SH-SY5Y (cell line): ENCODE measurements around the gene TNFRSF11A.

Source experiments
- GATA2 ChIP-seq: IDR thresholded peaks from 2 replicates; pipeline ENCODE4 v1.6.1; 2011; ENCODE audit warnings: mild to moderate bottlenecking, low read depth, low read length
- GATA3 ChIP-seq: IDR thresholded peaks from 2 replicates; pipeline ENCODE4 v1.6.1; 2011; ENCODE audit warnings: low read depth, mild to moderate bottlenecking, low read length, moderate library complexity

DNA sequence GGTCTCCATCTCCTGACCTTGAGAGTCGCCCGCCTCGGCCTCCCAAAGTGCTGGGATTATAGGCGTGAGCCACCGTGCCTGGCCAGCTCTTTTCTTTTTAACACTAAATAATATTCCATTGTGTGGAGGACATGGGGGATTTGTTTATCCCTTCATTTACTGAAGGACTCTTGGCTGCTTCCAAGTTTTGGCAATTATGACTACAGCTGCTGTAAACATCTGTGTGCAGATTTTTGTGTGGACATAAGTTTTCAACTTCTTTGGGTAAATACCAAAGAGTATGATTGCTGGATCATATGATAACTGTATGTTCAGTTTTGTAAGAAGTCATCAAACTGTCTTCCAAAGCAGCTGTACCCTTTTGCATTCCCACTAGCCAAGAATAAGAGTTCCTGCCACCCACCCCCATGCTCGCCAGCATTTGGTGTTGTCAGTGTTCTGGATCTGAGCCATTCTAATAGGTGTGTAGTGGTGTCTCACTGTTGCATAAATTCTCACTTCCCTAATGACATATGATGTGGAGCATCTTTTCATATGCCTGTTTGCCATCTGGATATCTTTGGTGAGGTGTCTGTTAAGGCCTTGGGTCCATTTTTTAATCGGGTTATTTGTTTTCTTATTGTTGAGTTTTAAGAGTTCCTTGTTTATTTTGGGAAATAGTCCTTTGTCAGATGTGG is 52.2 kb downstream of the TNFRSF11A start:
- no peak for TF ChIP-seq GATA3
- TF ChIP-seq GATA2: no peak
